Lower lobe of right lung (tissue), 2 donors: Measurements from ENCODE around the gene CFD. TPM values are rescaled to one million over a fixed set of nuclear protein-coding genes. Genes with fewer than 3 reads are reported as not detected.

Source experiments
- ATAC-seq, 2 donors: fragments of 200-7000 bp; cut with Tn5 transposase; one replicate each; pipeline ENCODE4 v1.9.1; 2020 to 2022; ENCODE audit warnings: mild to moderate bottlenecking in 2 of 2, moderate library complexity in 2 of 2
- DNase-seq: peaks from one replicate; pipeline ENCODE4 v3.0.0-alpha.2; 2020
- H3K27ac ChIP-seq: fragments of 200-600 bp; one replicate; pipeline ENCODE4 v1.8.0; 2022
- H3K27me3 ChIP-seq: fragments of 200-600 bp; one replicate; pipeline ENCODE4 v1.8.0; 2022; ENCODE audit warnings: low read depth
- H3K36me3 ChIP-seq: fragments of 200-600 bp; one replicate; pipeline ENCODE4 v1.8.0; 2022; ENCODE audit warnings: mild to moderate bottlenecking
- H3K4me1 ChIP-seq: fragments of 200-600 bp; one replicate; pipeline ENCODE4 v1.8.0; 2022
- H3K4me3 ChIP-seq: fragments of 200-600 bp; one replicate; pipeline ENCODE4 v1.8.0; 2022; ENCODE audit warnings: mild to moderate bottlenecking
- H3K9me3 ChIP-seq: fragments of 200-600 bp; one replicate; pipeline ENCODE4 v1.8.0; 2022
- intact Hi-C: fragments of 100-400 bp; cut with DNase I; formaldehyde crosslinking; loops from one replicate; pipeline ENCODE4 v1.11.0; 2022
- total RNA-seq: library from RNA; stranded (reverse); fragmentation: NEBNext Ultra II Directional; extraction: Animal tissue kit (Norgen Biotek cat#: 25700); gene quantifications from one replicate; pipeline ENCODE4 v1.2.1, GENCODE V29; 2021
- TF ChIP-seq, protein P1 (sequence below): fragments of 200-600 bp; IDR thresholded peaks from one replicate; pipeline ENCODE4 v1.8.0; 2022; ENCODE audit warnings: antibody characterized with exemption, mild to moderate bottlenecking
- donor health status: DM: no; HTN: yes; CAD: no; lungs with severe emphysema.

Gene CFD
- total RNA-seq, 1 donor from 2014 or later: 282 TPM

DNA sequence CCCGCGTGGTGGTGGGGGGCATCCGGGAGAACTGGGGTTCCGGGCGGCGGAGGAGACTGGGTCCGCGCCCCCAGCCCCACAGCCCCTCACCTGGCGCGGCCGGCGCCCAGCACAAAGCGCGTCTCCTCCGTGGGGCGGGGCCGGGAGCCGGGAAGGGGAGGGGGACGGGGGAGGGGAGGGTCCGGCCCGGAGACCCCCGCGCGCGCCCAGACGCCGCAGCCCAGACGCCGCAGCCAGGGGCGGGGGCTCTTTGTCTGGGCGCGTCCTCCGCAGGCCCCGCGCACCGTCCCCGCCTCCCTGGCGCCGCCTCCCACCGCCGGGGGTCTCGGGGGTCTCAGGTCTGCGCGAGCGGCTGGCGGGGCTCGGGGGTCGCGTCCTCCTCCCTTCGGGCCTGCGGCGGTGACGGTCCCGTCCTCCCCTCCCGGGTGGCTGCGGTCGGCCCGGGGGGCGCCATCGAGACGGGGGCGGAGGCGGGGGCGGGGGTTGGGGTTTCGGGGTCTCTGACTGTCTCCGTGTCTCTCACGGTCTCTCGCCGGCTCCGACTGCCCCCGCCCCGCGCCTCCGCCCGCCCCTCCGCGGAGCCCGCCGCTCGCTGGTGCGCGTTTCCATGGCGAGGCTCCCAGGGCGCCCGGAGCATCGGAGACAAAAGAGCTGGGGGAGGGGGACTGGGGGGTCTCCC is 37.5 kb upstream of the CFD start, which contains the start of gene PLPPR3:
Gene PLPPR3, minus strand, starts transcription at position 131 of the 679 bp plus-strand sequence. CDS start 396 bp downstream, outside the sequence.
- Histone ChIP-seq H3K4me3 (peak within 1 kb of the TSS; percentile 39), H3K27me3 (peaks cover 32% of the 10 kb centered on the region), H3K9me3 (no peaks in the 10 kb centered on the region), H3K4me1 (peaks cover 15% of the 10 kb centered on the region), H3K27ac (no peak within 1 kb of the TSS), H3K36me3 (no peaks in the 10 kb centered on the region)
- intact Hi-C loops: no loop called here
- DNase-seq (no peak), ATAC-seq (no peak)
- TF ChIP-seq, protein P1, sequence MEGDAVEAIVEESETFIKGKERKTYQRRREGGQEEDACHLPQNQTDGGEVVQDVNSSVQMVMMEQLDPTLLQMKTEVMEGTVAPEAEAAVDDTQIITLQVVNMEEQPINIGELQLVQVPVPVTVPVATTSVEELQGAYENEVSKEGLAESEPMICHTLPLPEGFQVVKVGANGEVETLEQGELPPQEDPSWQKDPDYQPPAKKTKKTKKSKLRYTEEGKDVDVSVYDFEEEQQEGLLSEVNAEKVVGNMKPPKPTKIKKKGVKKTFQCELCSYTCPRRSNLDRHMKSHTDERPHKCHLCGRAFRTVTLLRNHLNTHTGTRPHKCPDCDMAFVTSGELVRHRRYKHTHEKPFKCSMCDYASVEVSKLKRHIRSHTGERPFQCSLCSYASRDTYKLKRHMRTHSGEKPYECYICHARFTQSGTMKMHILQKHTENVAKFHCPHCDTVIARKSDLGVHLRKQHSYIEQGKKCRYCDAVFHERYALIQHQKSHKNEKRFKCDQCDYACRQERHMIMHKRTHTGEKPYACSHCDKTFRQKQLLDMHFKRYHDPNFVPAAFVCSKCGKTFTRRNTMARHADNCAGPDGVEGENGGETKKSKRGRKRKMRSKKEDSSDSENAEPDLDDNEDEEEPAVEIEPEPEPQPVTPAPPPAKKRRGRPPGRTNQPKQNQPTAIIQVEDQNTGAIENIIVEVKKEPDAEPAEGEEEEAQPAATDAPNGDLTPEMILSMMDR: no peak

DNA sequence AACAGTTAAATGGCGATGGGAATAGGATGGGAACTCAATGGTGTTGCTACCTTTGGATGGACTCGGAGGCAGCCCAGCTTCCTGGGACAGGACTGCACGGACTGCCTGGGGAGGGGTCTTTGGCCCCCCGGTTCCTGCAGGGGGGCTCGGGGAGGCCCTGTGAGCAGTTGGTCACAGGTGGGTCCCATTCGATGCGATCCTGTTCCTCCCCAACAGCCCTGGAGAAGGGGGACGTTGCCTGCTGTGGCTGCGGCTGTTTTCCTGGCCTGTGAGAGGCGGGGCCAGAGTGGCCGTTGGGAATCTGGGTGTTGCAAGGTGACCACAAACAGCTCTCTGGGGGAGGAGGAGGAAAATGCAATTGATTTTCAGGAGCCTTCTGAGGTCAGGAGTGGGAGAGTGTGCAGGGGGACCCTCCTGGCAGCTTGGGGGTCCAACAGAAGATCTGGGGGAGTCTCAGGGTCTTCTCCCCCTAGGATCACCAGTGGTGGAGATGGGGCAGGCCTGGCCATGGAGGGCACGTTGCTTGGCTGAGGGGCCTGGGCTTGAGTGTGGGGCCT is 35.8 kb upstream of the CFD start:
- ATAC-seq: no peak
- TF ChIP-seq, protein P1: no peak
- no peak for DNase-seq

DNA sequence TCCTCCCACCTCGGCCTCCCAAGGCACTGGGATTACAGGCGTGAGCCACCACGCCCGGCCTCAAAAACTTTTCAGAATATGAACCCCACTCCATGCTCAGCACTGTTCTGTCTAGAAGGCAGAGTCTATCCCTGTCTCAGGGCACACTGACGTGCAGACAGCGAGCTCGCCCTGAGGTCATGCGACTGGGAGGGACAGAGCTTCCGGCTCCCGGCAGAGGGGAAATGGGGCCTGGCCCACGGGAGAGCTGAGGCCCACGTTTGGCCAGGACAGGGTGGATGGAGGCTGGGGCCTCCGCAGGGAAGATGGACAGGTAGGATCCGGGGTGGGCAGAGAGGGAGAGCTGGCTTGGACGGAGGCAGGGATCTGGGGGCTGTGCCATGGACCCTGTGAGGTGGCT is 34.6 kb upstream of the CFD start:
- Histone ChIP-seq H3K27ac (no peak overlapping the region), H3K36me3 (no peaks in the 10 kb centered on the region), H3K4me1 (peaks cover 24% of the 10 kb centered on the region), H3K9me3 (no peaks in the 10 kb centered on the region), H3K4me3 (no peak overlapping the region), H3K27me3 (peaks cover 37% of the 10 kb centered on the region)
- intact Hi-C loops: no loop called here
- TF ChIP-seq, protein P1: no peak
- ATAC-seq: peak; percentile 21 to 44
- no peak for DNase-seq

More for the DNA sequence above, 35.8 kb upstream of the CFD start:
- Histone ChIP-seq H3K27me3 (peaks cover 32% of the 10 kb centered on the region), H3K36me3 (no peaks in the 10 kb centered on the region), H3K9me3 (no peaks in the 10 kb centered on the region), H3K27ac (no peak overlapping the region), H3K4me1 (peaks cover 24% of the 10 kb centered on the region), H3K4me3 (no peak overlapping the region)
- intact Hi-C loops: no loop called here

DNA sequence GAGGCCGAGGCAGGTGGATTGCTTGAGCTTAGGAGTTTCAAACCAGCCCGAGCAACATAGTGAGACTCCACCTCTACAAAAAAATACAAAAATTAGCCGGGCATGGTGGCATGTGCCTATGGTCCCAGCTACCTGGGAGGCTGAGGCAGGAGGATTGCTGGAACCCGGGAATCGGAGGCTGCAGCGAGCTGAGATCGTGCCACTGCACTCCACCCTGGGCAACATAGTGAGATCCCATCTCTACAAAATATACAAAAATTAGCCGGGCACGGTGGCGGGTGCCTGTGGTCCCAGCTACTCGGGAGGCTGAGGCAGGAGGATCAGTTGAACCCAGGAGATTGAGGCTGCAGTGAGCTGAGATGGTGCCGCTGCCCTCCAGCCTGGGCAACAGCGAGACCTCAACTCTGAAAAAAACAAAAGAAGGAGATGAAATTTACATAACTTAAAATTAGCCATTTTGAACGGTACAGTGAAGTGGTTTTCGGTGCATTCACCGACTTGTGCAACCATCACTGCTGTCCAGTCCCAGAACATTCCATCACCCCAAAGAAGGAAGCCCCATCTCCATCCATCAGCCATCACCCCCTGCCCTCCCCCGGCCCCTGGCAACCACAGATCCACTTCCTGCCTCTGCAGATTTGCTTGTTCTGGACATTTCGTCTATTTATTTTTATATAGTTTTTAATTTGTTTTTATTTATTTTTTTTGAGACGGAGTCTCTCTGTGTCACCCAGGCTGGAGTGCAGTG is 33.4 kb upstream of the CFD start:
- TF ChIP-seq, protein P1: no peak
- no peak for ATAC-seq
- Histone ChIP-seq H3K4me1 (peaks cover 24% of the 10 kb centered on the region), H3K27ac (no peak overlapping the region), H3K36me3 (no peaks in the 10 kb centered on the region), H3K4me3 (no peak overlapping the region), H3K27me3 (peaks cover 36% of the 10 kb centered on the region), H3K9me3 (no peaks in the 10 kb centered on the region)
- DNase-seq: no peak
- intact Hi-C loops: no loop called here

DNA sequence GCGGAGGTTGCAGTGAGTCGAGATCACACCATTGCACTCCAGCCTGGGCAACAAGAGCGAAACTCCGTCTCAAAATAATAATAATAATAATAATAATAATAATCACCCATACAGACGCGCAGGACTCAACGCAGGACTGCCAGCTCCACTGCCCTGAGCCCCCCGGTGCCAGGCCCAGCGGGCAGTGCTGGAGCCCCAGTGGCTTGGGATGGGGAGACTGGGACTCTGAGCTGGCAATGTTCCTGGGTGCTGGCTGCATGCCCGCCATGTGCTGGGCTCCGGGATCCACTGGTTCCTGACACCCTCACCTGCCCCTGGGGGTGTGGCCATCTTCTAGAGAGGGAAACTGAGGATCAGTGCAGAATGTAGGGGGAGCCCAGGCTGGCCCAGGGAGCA is 32.2 kb upstream of the CFD start:
- ATAC-seq (no peak), DNase-seq (no peak)
- TF ChIP-seq, protein P1: no peak
- H3K27me3 ChIP-seq: peaks cover 34% of the 10 kb centered on the region
- intact Hi-C loops: no loop called here
- H3K27ac ChIP-seq: no peak overlapping the region
- H3K4me3 ChIP-seq: no peak overlapping the region
- peaks cover 18% of the 10 kb centered on the region for H3K4me1 ChIP-seq
- H3K9me3 ChIP-seq: no peaks in the 10 kb centered on the region
- no peaks in the 10 kb centered on the region for H3K36me3 ChIP-seq
